Aorta (tissue), 5 donors: ENCODE measurements around the gene IGF2BP1. TPM values are rescaled to one million over a fixed set of nuclear protein-coding genes. Genes with fewer than 3 reads are reported as not detected.

Experiments
- ATAC-seq: fragments of 200-7000 bp; cut with Tn5 transposase; one replicate; pipeline ENCODE4 v1.9.1; 2022; ENCODE audit warnings: moderate library complexity; ENCODE audit not compliant: low FRiP score
- DNase-seq, 2 donors: peaks; one replicate each; pipeline ENCODE4 v3.0.0-alpha.2; 2020
- H3K27ac ChIP-seq, 2 donors: one replicate each; pipeline ENCODE4 v1.5.1; 2013; ENCODE audit warnings: low read length in 2 of 2, mild to moderate bottlenecking in 2 of 2, moderate library complexity in 2 of 2, control low read depth in 1 of 2, inconsistent platforms in 1 of 2, low read depth in 1 of 2
- H3K27me3 ChIP-seq, 2 donors: one replicate each; pipeline ENCODE4 v1.6.1; 2013; ENCODE audit warnings: control low read depth in 1 of 2, low read length in 1 of 2, mild to moderate bottlenecking in 1 of 2, moderate library complexity in 1 of 2; ENCODE audit not compliant: insufficient read depth in 2 of 2, control insufficient read depth in 1 of 2
- H3K36me3 ChIP-seq, 2 donors: one replicate each; pipeline ENCODE4 v1.6.1; 2013; ENCODE audit warnings: control low read depth in 1 of 2, low read length in 1 of 2, mild to moderate bottlenecking in 1 of 2; ENCODE audit not compliant: insufficient read depth in 2 of 2, control insufficient read depth in 1 of 2
- H3K4me1 ChIP-seq, 2 donors: one replicate each; pipeline ENCODE4 v1.6.1; 2013; ENCODE audit warnings: low read length in 2 of 2, control low read depth in 1 of 2, mild to moderate bottlenecking in 1 of 2, moderate library complexity in 1 of 2; ENCODE audit not compliant: insufficient read depth in 2 of 2, control insufficient read depth in 1 of 2
- H3K4me3 ChIP-seq, 2 donors: one replicate each; pipeline ENCODE4 v1.5.1; 2013; ENCODE audit warnings: low read length in 2 of 2, control low read depth in 1 of 2, mild to moderate bottlenecking in 1 of 2
- H3K9me3 ChIP-seq: one replicate; pipeline ENCODE4 v1.6.1; 2013; ENCODE audit warnings: mild to moderate bottlenecking, low read length; ENCODE audit not compliant: control insufficient read depth
- WGBS, 2 donors: extraction: QIAGEN DNeasy Blood & Tissue Kit; methylation state at CpG; one replicate each; pipeline ENCODE4 v1.1.7; 2013; 5-methylcytosine and 5-hydroxymethylcytosine counted together
- intact Hi-C, 2 donors: fragments of 100-400 bp; cut with DNase I; formaldehyde crosslinking; loops; one replicate each; pipeline versions ENCODE4 v1.14.2 to v1.15.0; 2022
- long read RNA-seq, 2 donors: library from polyadenylated mRNA; unstranded; transcript quantifications; one replicate each; pipeline ENCODE4 v2.0.0, GENCODE V29; 2020 to 2021
- polyA plus RNA-seq, 2 donors: library from polyadenylated mRNA; stranded (reverse); fragments of 200-250 nt; gene quantifications; one replicate each; pipeline ENCODE4 v1.2.3, GENCODE V29; 2013
- total RNA-seq, 2 donors: library from RNA; stranded (reverse); fragmentation: NEBNext Ultra II Directional; extraction: Animal tissue kit (Norgen Biotek cat#: 25700); gene quantifications; one replicate each; pipeline ENCODE4 v1.2.1, GENCODE V29; 2021
- donor health status: healthy with polysubstance abuse.
- donor health status: Bipolar disorder and iron deficiency.
- donor health status: DM: no; HTN: no; CAD: no.
- donor health status: DM: no; HTN: no; CAD: no.
- donor health status: DM: yes; HTN: yes; CAD: no.

Gene IGF2BP1
- total RNA-seq (under 1 TPM in 1 of 2 donors, not detected in 1; 0.29 TPM), polyA plus RNA-seq (under 1 TPM in 1 of 2 donors, not detected in 1; 0.13 TPM)
- long read RNA-seq, donor 1 = 0 reads
- long read RNA-seq, donor 2 = 0 reads

GRCh38 chr17:48997103-48997826 lies at the start of gene IGF2BP1:
IGF2BP1 (plus strand) TSS chr17:48997385; CDS start chr17:48997746, 361 bp downstream.
- WGBS, 2 donors = 3% methylated on average over 53 to 62 of the region's 62 CpGs
- no peaks in the 10 kb centered on the region for H3K27me3 ChIP-seq
- no peaks in the 10 kb centered on the region for H3K9me3 ChIP-seq
- H3K36me3 ChIP-seq = no peaks in the 10 kb centered on the region
- H3K4me1 ChIP-seq = no peaks in the 10 kb centered on the region
- DNase-seq (no peak), ATAC-seq (peak; percentile 59)
- H3K27ac ChIP-seq = no peak within 1 kb of the TSS
- intact Hi-C loops = no loop called here
- no peak within 1 kb of the TSS for H3K4me3 ChIP-seq

- Histone ChIP-seq H3K9me3 (no peaks in the 10 kb centered on the region), H3K36me3 (no peaks in the 10 kb centered on the region), H3K4me3 (no peak overlapping the region), H3K27ac (no peak overlapping the region), H3K27me3 (peaks cover 0 to 2% of the 10 kb centered on the region in 2 donors), H3K4me1 (no peaks in the 10 kb centered on the region)
- DNase-seq = no peak
- no peak for ATAC-seq
- intact Hi-C loops = no loop called here
- 72 to 78% methylated on average over 5 of the region's 5 CpGs for WGBS, 2 donors
Observed at GRCh38 chr17:48951572-48951971, 45.6 kb upstream of the IGF2BP1 start.

- intact Hi-C loops = no loop called here
- no peak for ATAC-seq
- H3K27me3 ChIP-seq = peaks cover 0 to 2% of the 10 kb centered on the region in 2 donors
- 26 to 28% methylated on average over 5 of the region's 5 CpGs for WGBS, 2 donors
- no peaks in the 10 kb centered on the region for H3K36me3 ChIP-seq
- H3K9me3 ChIP-seq = no peaks in the 10 kb centered on the region
- H3K4me3 ChIP-seq = no peak overlapping the region
- H3K4me1 ChIP-seq = no peaks in the 10 kb centered on the region
- DNase-seq = no peak
- no peak overlapping the region for H3K27ac ChIP-seq
Observed at GRCh38 chr17:48952904-48953303, 44.3 kb upstream of the IGF2BP1 start.

GRCh38 chr17:48954300-48954755 lies 42.9 kb upstream of the IGF2BP1 start:
- no peak overlapping the region for H3K27ac ChIP-seq
- 31 to 33% methylated on average over 7 of the region's 7 CpGs for WGBS, 2 donors
- H3K27me3 ChIP-seq = peaks cover 0 to 2% of the 10 kb centered on the region in 2 donors
- no peak overlapping the region for H3K4me3 ChIP-seq
- H3K36me3 ChIP-seq = no peaks in the 10 kb centered on the region
- intact Hi-C loops = no loop called here
- ATAC-seq (no peak), DNase-seq (no peak)
- no peaks in the 10 kb centered on the region for H3K9me3 ChIP-seq
- H3K4me1 ChIP-seq = no peaks in the 10 kb centered on the region

GRCh38 chr17:48960834-48961515 lies 36.2 kb upstream of the IGF2BP1 start:
- intact Hi-C loops = no loop called here
- ATAC-seq (no peak), DNase-seq (no peak)
- no peaks in the 10 kb centered on the region for H3K4me1 ChIP-seq
- H3K27ac ChIP-seq = no peak overlapping the region
- no peak overlapping the region for H3K4me3 ChIP-seq
- WGBS, 2 donors = 21 to 23% methylated on average over 11 of the region's 11 CpGs
- H3K36me3 ChIP-seq = no peaks in the 10 kb centered on the region
- no peaks in the 10 kb centered on the region for H3K27me3 ChIP-seq
- H3K9me3 ChIP-seq = no peaks in the 10 kb centered on the region

- ATAC-seq (no peak), DNase-seq (no peak)
- Histone ChIP-seq H3K9me3 (no peaks in the 10 kb centered on the region), H3K27me3 (no peaks in the 10 kb centered on the region), H3K4me3 (no peak overlapping the region), H3K27ac (no peak overlapping the region), H3K4me1 (no peaks in the 10 kb centered on the region), H3K36me3 (no peaks in the 10 kb centered on the region)
- intact Hi-C loops = no loop called here
- whole genome bisulfite sequencing, 2 donors = 27% methylated on average over 10 of the region's 10 CpGs
Observed at GRCh38 chr17:48961516-48962233, 35.5 kb upstream of the IGF2BP1 start.

- no peaks in the 10 kb centered on the region for H3K9me3 ChIP-seq
- intact Hi-C loops = no loop called here
- H3K27me3 ChIP-seq = no peaks in the 10 kb centered on the region
- H3K4me3 ChIP-seq = no peak overlapping the region
- no peak for ATAC-seq
- DNase-seq = no peak
- WGBS, 2 donors = 25 to 34% methylated on average over 4 of the region's 4 CpGs
- no peaks in the 10 kb centered on the region for H3K36me3 ChIP-seq
- H3K27ac ChIP-seq = no peak overlapping the region
- no peaks in the 10 kb centered on the region for H3K4me1 ChIP-seq
Observed at GRCh38 chr17:48970224-48970623, 27.0 kb upstream of the IGF2BP1 start.

- H3K27me3 ChIP-seq = no peaks in the 10 kb centered on the region
- DNase-seq = no peak
Observed at GRCh38 chr17:48970865-48971687, 26.1 kb upstream of the IGF2BP1 start.

More at GRCh38 chr17:48970865-48971687, 26.1 kb upstream of the IGF2BP1 start:
- Histone ChIP-seq H3K36me3 (no peaks in the 10 kb centered on the region), H3K9me3 (no peaks in the 10 kb centered on the region), H3K4me3 (no peak overlapping the region), H3K4me1 (no peaks in the 10 kb centered on the region), H3K27ac (no peak overlapping the region)
- ATAC-seq = no peak
- WGBS, 2 donors = 90 to 93% methylated on average over 12 of the region's 12 CpGs
- intact Hi-C loops = no loop called here
